GM10266 (cell line): ENCODE measurements around the gene NOX3.

Experiments used
- DNase-seq: peaks from one replicate; pipeline ENCODE4 v3.0.0; 2012; ENCODE audit errors: extremely low spot score
- TF ChIP-seq, protein P1 (sequence below): IDR thresholded peaks from 2 replicates; pipeline ENCODE4 v1.5.1; 2012; ENCODE audit warnings: mild to moderate bottlenecking, low read depth; ENCODE audit not compliant: control insufficient read depth, insufficient read depth; ENCODE audit errors: missing control alignments

Gene NOX3

DNA sequence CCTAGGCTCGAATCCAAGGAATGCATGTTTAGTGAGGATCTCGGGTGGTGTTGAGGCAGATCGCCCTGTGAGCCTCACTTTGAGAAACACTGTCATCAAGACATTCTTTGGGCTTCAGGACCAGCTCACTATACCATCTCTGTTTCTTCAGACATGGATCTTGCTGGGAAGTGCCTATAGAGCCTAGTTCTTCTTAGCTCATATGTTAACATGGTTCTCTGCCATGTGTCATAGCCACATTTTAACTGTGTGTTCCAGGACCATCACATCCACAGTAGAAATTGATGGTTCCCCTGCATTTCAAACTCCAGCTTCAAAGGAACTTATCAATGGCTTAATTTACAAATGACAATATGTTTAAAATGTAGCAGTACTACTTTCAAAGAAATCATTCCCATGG lies 57.4 kb downstream of the NOX3 start:
- DNase-seq: no peak
- TF ChIP-seq, protein P1, sequence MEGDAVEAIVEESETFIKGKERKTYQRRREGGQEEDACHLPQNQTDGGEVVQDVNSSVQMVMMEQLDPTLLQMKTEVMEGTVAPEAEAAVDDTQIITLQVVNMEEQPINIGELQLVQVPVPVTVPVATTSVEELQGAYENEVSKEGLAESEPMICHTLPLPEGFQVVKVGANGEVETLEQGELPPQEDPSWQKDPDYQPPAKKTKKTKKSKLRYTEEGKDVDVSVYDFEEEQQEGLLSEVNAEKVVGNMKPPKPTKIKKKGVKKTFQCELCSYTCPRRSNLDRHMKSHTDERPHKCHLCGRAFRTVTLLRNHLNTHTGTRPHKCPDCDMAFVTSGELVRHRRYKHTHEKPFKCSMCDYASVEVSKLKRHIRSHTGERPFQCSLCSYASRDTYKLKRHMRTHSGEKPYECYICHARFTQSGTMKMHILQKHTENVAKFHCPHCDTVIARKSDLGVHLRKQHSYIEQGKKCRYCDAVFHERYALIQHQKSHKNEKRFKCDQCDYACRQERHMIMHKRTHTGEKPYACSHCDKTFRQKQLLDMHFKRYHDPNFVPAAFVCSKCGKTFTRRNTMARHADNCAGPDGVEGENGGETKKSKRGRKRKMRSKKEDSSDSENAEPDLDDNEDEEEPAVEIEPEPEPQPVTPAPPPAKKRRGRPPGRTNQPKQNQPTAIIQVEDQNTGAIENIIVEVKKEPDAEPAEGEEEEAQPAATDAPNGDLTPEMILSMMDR: no peak

DNA sequence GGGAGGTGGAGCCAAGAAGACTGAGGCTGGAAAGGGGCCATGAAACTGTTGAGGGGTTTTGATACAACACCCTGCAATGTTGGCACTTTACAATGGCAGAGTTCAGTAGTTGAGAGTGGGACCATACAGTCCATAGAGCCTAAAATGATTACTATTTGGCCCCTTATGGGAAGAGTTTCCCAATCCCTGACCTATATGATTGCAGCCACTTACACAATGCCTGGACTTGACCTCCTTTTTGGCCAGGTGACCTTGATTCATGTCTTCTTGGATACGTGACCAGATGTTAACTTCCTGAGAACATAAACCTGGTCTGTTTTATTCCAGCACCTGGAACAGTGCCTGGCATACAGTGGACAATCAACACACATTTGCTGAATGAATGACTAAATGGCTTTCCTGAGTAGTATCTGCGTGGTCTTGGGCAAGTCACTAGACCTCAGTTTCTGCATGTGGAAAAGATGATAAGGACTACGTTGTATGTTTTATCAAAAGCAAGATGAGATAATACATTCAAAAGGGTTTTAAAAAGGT lies 58.4 kb downstream of the NOX3 start:
- DNase-seq: no peak
- TF ChIP-seq, protein P1: no peak

DNA sequence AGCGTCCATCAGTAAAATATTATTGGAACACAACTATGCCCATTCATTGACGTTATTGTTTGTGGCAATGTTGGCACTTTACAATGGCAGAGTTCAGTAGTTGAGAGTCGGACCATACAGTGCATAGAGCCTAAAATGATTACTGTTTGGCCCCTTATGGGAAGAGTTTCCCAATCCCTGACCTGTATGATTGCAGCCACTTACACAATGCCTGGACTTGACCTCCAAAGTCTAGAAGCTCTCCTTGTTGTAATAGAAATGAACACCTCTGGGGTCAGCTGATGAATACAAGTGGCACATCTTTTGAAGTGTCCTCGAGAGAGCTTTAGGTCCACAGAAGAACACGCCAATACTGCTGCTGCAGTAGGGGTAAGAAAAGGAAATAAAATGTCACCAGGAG lies 59.0 kb downstream of the NOX3 start:
- TF ChIP-seq, protein P1: no peak
- no peak for DNase-seq

DNA sequence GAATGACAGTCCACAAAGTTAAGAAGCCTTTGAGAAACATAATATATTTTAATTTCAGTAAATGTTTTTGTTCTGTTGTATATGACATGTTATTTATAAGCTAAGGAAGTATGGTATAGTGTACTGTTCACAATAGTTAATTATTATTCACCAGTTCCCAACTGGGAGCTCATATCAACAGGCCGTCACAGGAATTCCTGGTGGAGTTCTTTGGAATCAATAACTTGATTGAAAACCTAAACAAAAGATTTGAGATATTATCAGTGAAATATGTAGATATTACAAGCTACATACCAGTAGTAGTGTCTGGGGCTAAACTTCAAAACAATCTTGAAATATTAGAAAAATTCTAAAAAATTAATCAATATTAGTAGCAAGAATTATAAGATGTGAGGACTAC lies 60.3 kb downstream of the NOX3 start:
- TF ChIP-seq, protein P1: no peak
- no peak for DNase-seq

DNA sequence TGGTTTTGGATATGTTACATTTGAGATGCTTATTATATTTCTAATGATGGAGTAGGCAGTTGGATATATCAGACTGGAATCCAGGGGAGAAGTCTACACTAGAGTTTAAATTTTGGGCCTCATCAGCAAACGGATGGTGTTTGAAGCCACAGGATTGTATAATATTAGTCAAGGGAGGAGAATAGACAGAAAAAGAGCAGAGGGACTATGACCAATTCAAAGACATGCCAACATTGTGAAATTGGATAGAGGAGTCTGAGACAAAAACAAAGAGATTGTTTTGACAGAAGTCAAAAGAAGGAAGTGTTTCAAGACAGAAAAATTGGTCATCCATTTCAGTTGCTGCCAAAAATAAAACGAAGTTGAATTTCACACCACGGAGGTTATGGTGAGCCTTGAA lies 66.5 kb downstream of the NOX3 start:
- TF ChIP-seq, protein P1: no peak
- DNase-seq: no peak

DNA sequence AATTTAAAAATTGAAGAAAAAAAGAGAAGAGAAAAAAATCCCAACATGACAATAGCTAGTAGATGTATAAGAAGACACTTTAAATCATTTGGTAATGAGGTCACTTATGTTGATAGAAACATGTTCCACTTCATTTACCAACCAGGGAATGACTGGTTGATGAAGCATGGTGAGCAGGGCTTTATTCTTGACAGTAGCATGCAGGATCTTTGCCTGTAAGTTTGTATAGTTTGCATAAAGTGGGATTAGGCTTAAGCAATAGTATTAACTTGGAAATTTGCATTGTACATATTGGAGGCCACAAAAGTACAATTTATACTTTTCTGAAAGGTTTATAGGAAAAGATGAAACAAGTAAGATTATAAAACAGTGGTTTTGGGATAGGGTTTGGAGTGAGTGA lies 67.0 kb downstream of the NOX3 start:
- DNase-seq: no peak
- TF ChIP-seq, protein P1: no peak

DNA sequence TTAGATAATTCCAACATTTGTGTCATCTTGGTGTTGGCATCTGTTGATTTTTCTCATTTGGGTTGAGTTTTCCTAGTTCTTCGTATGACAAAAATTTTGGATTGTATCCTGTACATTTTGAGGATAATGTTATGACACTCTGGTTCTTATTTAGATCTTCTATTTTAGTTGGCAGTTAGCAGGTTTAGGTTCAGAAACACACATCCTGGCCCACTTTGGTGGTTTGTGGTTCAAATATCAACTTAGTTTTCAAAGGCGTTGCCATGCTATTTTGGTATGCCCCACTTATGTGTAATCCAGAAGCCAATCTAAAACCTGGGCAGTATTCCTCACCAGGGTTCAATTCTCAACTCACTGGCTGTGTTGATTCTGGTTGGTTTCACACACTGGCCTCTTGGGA lies 68.2 kb downstream of the NOX3 start:
- DNase-seq: no peak
- TF ChIP-seq, protein P1: no peak
